Measurements from ENCODE around the gene PDE6H. TPM values are rescaled to one million over a fixed set of nuclear protein-coding genes. Genes with fewer than 3 reads are reported as not detected.

The PDE6H gene
- total and polyA plus RNA-seq, 2 experiments from 2014 or later: not detected

- no peak overlapping the region for H3K27ac ChIP-seq
- no peak for TF ChIP-seq CTCF (IDR thresholded peaks at IDR 0.05; ENCODE audit: low read depth, low read length)
Measured at GRCh38 chr12:14931359-14931758, 41.5 kb upstream of the PDE6H start.

GRCh38 chr12:14931791-14932560 lies 40.9 kb upstream of the PDE6H start:
- peaks cover 3% of the 10 kb centered on the region for H3K4me1 ChIP-seq (ENCODE audit: low read depth)
- no peak overlapping the region for H3K27ac ChIP-seq
- H3K4me3 ChIP-seq: no peak overlapping the region
- H3K27me3 ChIP-seq: no peaks in the 10 kb centered on the region
- no peak for DNase-seq (ENCODE audit: low read depth in 1 of 2, low spot score in 1 of 2)
- H3K36me3 ChIP-seq: no peaks in the 10 kb centered on the region
- no peaks in the 10 kb centered on the region for H3K9me3 ChIP-seq (ENCODE audit: low read depth)
- no peak for TF ChIP-seq CTCF (IDR thresholded peaks at IDR 0.05; ENCODE audit: low read depth, low read length)

More at GRCh38 chr12:14931359-14931758, 41.5 kb upstream of the PDE6H start:
- DNase-seq (ENCODE audit: low read depth in 1 of 2, low spot score in 1 of 2): no peak
- no peaks in the 10 kb centered on the region for H3K9me3 ChIP-seq (ENCODE audit: low read depth)
- H3K4me1 ChIP-seq (ENCODE audit: low read depth): peaks cover 3% of the 10 kb centered on the region
- no peak overlapping the region for H3K4me3 ChIP-seq
- H3K36me3 ChIP-seq: no peaks in the 10 kb centered on the region
- no peaks in the 10 kb centered on the region for H3K27me3 ChIP-seq

- no peak for TF ChIP-seq CTCF (IDR thresholded peaks at IDR 0.05; ENCODE audit: low read depth, low read length)
- H3K4me3 ChIP-seq: no peak overlapping the region
- H3K4me1 ChIP-seq (ENCODE audit: low read depth): no peaks in the 10 kb centered on the region
- no peak overlapping the region for H3K27ac ChIP-seq
- no peaks in the 10 kb centered on the region for H3K9me3 ChIP-seq (ENCODE audit: low read depth)
- no peak for DNase-seq (ENCODE audit: low read depth in 1 of 2, low spot score in 1 of 2)
- H3K36me3 ChIP-seq: no peaks in the 10 kb centered on the region
- H3K27me3 ChIP-seq: no peaks in the 10 kb centered on the region
Measured at GRCh38 chr12:14934511-14934910, 38.3 kb upstream of the PDE6H start.

GRCh38 chr12:14935031-14935430 lies 37.8 kb upstream of the PDE6H start:
- Histone ChIP-seq H3K36me3 (no peaks in the 10 kb centered on the region), H3K4me1 (ENCODE audit: low read depth) (no peaks in the 10 kb centered on the region), H3K27ac (no peak overlapping the region), H3K27me3 (no peaks in the 10 kb centered on the region), H3K4me3 (no peak overlapping the region), H3K9me3 (ENCODE audit: low read depth) (no peaks in the 10 kb centered on the region)
- no peak for DNase-seq (ENCODE audit: low read depth in 1 of 2, low spot score in 1 of 2)
- no peak for TF ChIP-seq CTCF (IDR thresholded peaks at IDR 0.05; ENCODE audit: low read depth, low read length)

GRCh38 chr12:14936224-14936861 lies 36.5 kb upstream of the PDE6H start:
- H3K4me1 ChIP-seq (ENCODE audit: low read depth): no peaks in the 10 kb centered on the region
- no peaks in the 10 kb centered on the region for H3K36me3 ChIP-seq
- H3K27me3 ChIP-seq: no peaks in the 10 kb centered on the region
- H3K4me3 ChIP-seq: no peak overlapping the region
- peak; percentile 23 for TF ChIP-seq CTCF (IDR thresholded peaks at IDR 0.05; ENCODE audit: low read depth, low read length)
- no peaks in the 10 kb centered on the region for H3K9me3 ChIP-seq (ENCODE audit: low read depth)
- DNase-seq (ENCODE audit: low read depth in 1 of 2, low spot score in 1 of 2): no peak
- no peak overlapping the region for H3K27ac ChIP-seq

Data from cardiac muscle cell (in vitro differentiated cells and primary cell).